Neural progenitor cell (in vitro differentiated cells): ENCODE data around the gene FAM209A. TPM values are rescaled to one million over a fixed set of nuclear protein-coding genes. Genes with fewer than 3 reads are reported as not detected.

Experiments used
- DNase-seq: peaks from one replicate; pipeline ENCODE4 v3.0.0-alpha.2; 2016; ENCODE audit warnings: low spot score
- H2AFZ ChIP-seq: fragments of 200-600 bp; sonication (generic); replicated peaks from 2 replicates; pipeline ENCODE4 v1.6.1; 2016; ENCODE audit warnings: antibody characterized with exemption
- H3F3A ChIP-seq: fragments of 200-600 bp; sonication (generic); 2 replicates; pipeline ENCODE4 v1.6.1; 2016; ENCODE audit warnings: antibody characterized with exemption, low read depth
- H3K27ac ChIP-seq: fragments of 200-600 bp; sonication (generic); 2 replicates; pipeline ENCODE4 v1.5.1; 2016; ENCODE audit warnings: mild to moderate bottlenecking
- H3K27me3 ChIP-seq: fragments of 200-600 bp; sonication (generic); 2 replicates; pipeline ENCODE4 v1.6.1; 2016; ENCODE audit warnings: mild to moderate bottlenecking, moderate library complexity
- H3K36me3 ChIP-seq: fragments of 200-600 bp; sonication (generic); 2 replicates; pipeline ENCODE4 v1.5.1; 2016
- H3K4me1 ChIP-seq: fragments of 200-600 bp; sonication (generic); 2 replicates; pipeline ENCODE4 v1.6.1; 2016; ENCODE audit warnings: mixed run types
- H3K4me2 ChIP-seq: fragments of 200-600 bp; sonication (generic); 2 replicates; pipeline ENCODE4 v1.6.1; 2016
- H3K4me3 ChIP-seq: fragments of 200-600 bp; sonication (generic); 2 replicates; pipeline ENCODE4 v1.5.1; 2016
- H3K79me2 ChIP-seq: fragments of 200-600 bp; sonication (generic); 2 replicates; pipeline ENCODE4 v1.6.1; 2016; ENCODE audit warnings: low read depth
- H3K9ac ChIP-seq: fragments of 200-600 bp; sonication (generic); 2 replicates; pipeline ENCODE4 v1.6.1; 2016
- H3K9me3 ChIP-seq: fragments of 200-600 bp; sonication (generic); 2 replicates; pipeline ENCODE4 v1.5.1; 2016; ENCODE audit warnings: low read depth
- H4K20me1 ChIP-seq: fragments of 200-600 bp; sonication (generic); 2 replicates; pipeline ENCODE4 v1.6.1; 2016; ENCODE audit warnings: low read depth
- H3K27ac Mint-ChIP-seq: 3 replicates; pipeline ENCODE4 v1.8.0; 2021; ENCODE audit warnings: mixed read lengths
- H3K27me3 Mint-ChIP-seq: 2 replicates; pipeline ENCODE4 v1.8.0; 2022; ENCODE audit warnings: low read depth, mild to moderate bottlenecking, inconsistent platforms, moderate library complexity, mixed read lengths; ENCODE audit not compliant: insufficient read depth
- H3K36me3 Mint-ChIP-seq: 3 replicates; pipeline ENCODE4 v1.8.0; 2021; ENCODE audit warnings: mixed read lengths
- H3K4me1 Mint-ChIP-seq: 3 replicates; pipeline ENCODE4 v1.8.0; 2021; ENCODE audit warnings: mixed read lengths
- H3K4me3 Mint-ChIP-seq: 3 replicates; pipeline ENCODE4 v1.8.0; 2021; ENCODE audit warnings: mild to moderate bottlenecking, moderate library complexity, mixed read lengths
- H3K9me3 Mint-ChIP-seq: 3 replicates; pipeline ENCODE4 v1.8.0; 2020; ENCODE audit warnings: mixed read lengths
- EZH2 ChIP-seq: fragments of 200-600 bp; sonication (generic); IDR thresholded peaks from 2 replicates; pipeline ENCODE4 v1.6.1; 2017; ENCODE audit warnings: antibody characterized with exemption, mild to moderate bottlenecking, moderate library complexity
- EZH2phosphoT487 ChIP-seq: fragments of 200-600 bp; sonication (generic); IDR thresholded peaks from 2 replicates; pipeline ENCODE4 v1.6.1; 2017; ENCODE audit warnings: antibody characterized with exemption
- total RNA-seq: library from RNA; depleted of rRNA; stranded (reverse); fragments of >200 nt; gene quantifications from 2 replicates; pipeline ENCODE4 v1.2.3, GENCODE V29; 2015; ENCODE audit warnings: low replicate concordance
- TF ChIP-seq, protein P1 (sequence below): fragments of 200-600 bp; sonication (generic); IDR thresholded peaks from 2 replicates; pipeline ENCODE4 v1.5.1; 2017; ENCODE audit warnings: antibody characterized with exemption, mild to moderate bottlenecking

The FAM209A gene
- total RNA-seq, 1 donor from 2014 or later = not detected

DNA sequence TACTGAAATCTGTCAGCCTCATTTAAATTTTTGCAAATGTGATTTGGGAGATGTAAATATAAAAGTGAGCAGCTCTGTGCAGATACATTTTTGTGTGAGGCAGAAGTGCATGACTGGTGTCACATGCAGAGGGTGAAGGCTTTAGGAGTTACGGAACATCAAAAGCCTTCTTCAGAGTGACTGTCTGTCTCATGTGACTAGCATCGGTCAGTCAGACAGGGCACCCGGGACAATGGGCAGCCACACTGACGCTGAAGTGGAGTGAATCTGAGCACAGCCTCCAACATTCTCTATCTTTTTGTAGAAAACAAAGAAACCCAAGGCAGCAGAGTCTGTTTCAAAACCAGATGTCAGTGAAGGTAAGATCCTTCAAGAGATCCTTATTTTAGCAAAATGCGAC, 7.9 kb upstream of the FAM209A start:
- Histone ChIP-seq H3K4me2 (no peak overlapping the region), H3K27me3 (no peaks in the 10 kb centered on the region), H4K20me1 (no peaks in the 10 kb centered on the region), H3K36me3 (no peaks in the 10 kb centered on the region), H3K9ac (no peak overlapping the region), H3K79me2 (no peaks in the 10 kb centered on the region), H3F3A (no peaks in the 10 kb centered on the region), H3K4me3 (no peak overlapping the region), H3K4me1 (no peaks in the 10 kb centered on the region), H3K27ac (no peak overlapping the region), H2AFZ (no peak overlapping the region), H3K9me3 (no peaks in the 10 kb centered on the region)
- TF ChIP-seq EZH2 = no peak
- TF ChIP-seq EZH2phosphoT487 = no peak
- no peak for DNase-seq
- H3K9me3 Mint-ChIP-seq = peaks cover 13% of the 10 kb centered on the region
- H3K27me3 Mint-ChIP-seq = peaks cover 4% of the 10 kb centered on the region
- H3K4me1 Mint-ChIP-seq = no peaks in the 10 kb centered on the region
- no peak overlapping the region for H3K4me3 Mint-ChIP-seq
- H3K36me3 Mint-ChIP-seq = peaks cover 35% of the 10 kb centered on the region
- no peak overlapping the region for H3K27ac Mint-ChIP-seq

GRCh38 chr20:56517211-56517610, 7.3 kb upstream of the FAM209A start:
- Mint-ChIP-seq H3K27me3 (peaks cover 4% of the 10 kb centered on the region), H3K36me3 (peaks cover 35% of the 10 kb centered on the region), H3K27ac (no peak overlapping the region), H3K9me3 (peaks cover 16% of the 10 kb centered on the region), H3K4me1 (no peaks in the 10 kb centered on the region), H3K4me3 (no peak overlapping the region)
- Histone ChIP-seq H3K27ac (no peak overlapping the region), H3K4me1 (no peaks in the 10 kb centered on the region), H4K20me1 (no peaks in the 10 kb centered on the region), H3K36me3 (no peaks in the 10 kb centered on the region), H3F3A (no peaks in the 10 kb centered on the region), H3K9ac (no peak overlapping the region), H2AFZ (no peak overlapping the region), H3K9me3 (no peaks in the 10 kb centered on the region), H3K4me2 (no peak overlapping the region), H3K4me3 (no peak overlapping the region), H3K27me3 (no peaks in the 10 kb centered on the region), H3K79me2 (no peaks in the 10 kb centered on the region)
- TF ChIP-seq, protein P1, sequence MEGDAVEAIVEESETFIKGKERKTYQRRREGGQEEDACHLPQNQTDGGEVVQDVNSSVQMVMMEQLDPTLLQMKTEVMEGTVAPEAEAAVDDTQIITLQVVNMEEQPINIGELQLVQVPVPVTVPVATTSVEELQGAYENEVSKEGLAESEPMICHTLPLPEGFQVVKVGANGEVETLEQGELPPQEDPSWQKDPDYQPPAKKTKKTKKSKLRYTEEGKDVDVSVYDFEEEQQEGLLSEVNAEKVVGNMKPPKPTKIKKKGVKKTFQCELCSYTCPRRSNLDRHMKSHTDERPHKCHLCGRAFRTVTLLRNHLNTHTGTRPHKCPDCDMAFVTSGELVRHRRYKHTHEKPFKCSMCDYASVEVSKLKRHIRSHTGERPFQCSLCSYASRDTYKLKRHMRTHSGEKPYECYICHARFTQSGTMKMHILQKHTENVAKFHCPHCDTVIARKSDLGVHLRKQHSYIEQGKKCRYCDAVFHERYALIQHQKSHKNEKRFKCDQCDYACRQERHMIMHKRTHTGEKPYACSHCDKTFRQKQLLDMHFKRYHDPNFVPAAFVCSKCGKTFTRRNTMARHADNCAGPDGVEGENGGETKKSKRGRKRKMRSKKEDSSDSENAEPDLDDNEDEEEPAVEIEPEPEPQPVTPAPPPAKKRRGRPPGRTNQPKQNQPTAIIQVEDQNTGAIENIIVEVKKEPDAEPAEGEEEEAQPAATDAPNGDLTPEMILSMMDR = no peak
- no peak for TF ChIP-seq EZH2
- TF ChIP-seq EZH2phosphoT487 = no peak
- no peak for DNase-seq

GRCh38 chr20:56517641-56518040, 6.9 kb upstream of the FAM209A start:
- H3K27ac ChIP-seq = no peak overlapping the region
- H3K36me3 ChIP-seq = no peaks in the 10 kb centered on the region
- no peak overlapping the region for H3K9ac ChIP-seq
- no peak overlapping the region for H3K4me3 ChIP-seq
- no peak overlapping the region for H2AFZ ChIP-seq
- Mint-ChIP-seq H3K27me3 (peaks cover 4% of the 10 kb centered on the region), H3K4me3 (no peak overlapping the region), H3K9me3 (peaks cover 16% of the 10 kb centered on the region), H3K36me3 (peaks cover 35% of the 10 kb centered on the region), H3K27ac (no peak overlapping the region), H3K4me1 (no peaks in the 10 kb centered on the region)
- H3K27me3 ChIP-seq = no peaks in the 10 kb centered on the region
- no peak overlapping the region for H3K4me2 ChIP-seq
- no peaks in the 10 kb centered on the region for H3F3A ChIP-seq
- H3K4me1 ChIP-seq = no peaks in the 10 kb centered on the region
- no peak for TF ChIP-seq EZH2
- TF ChIP-seq, protein P1 = no peak
- H3K9me3 ChIP-seq = no peaks in the 10 kb centered on the region
- no peak for DNase-seq
- H4K20me1 ChIP-seq = no peaks in the 10 kb centered on the region
- H3K79me2 ChIP-seq = no peaks in the 10 kb centered on the region

GRCh38 chr20:56518126-56518525, 6.4 kb upstream of the FAM209A start:
- no peaks in the 10 kb centered on the region for H4K20me1 ChIP-seq
- no peak overlapping the region for H2AFZ ChIP-seq
- no peaks in the 10 kb centered on the region for H3K36me3 ChIP-seq
- H3K4me3 ChIP-seq = no peak overlapping the region
- Mint-ChIP-seq H3K27me3 (peaks cover 7% of the 10 kb centered on the region), H3K4me1 (no peaks in the 10 kb centered on the region), H3K27ac (no peak overlapping the region), H3K4me3 (no peak overlapping the region), H3K36me3 (peaks cover 35% of the 10 kb centered on the region), H3K9me3 (peaks cover 16% of the 10 kb centered on the region)
- no peaks in the 10 kb centered on the region for H3K4me1 ChIP-seq
- no peaks in the 10 kb centered on the region for H3K27me3 ChIP-seq
- H3K9me3 ChIP-seq = no peaks in the 10 kb centered on the region
- TF ChIP-seq, protein P1 = no peak
- TF ChIP-seq EZH2 (no peak), EZH2phosphoT487 (no peak)
- H3K9ac ChIP-seq = no peak overlapping the region
- DNase-seq = no peak
- H3K27ac ChIP-seq = no peak overlapping the region
- no peaks in the 10 kb centered on the region for H3F3A ChIP-seq
- no peak overlapping the region for H3K4me2 ChIP-seq
- H3K79me2 ChIP-seq = no peaks in the 10 kb centered on the region
